H9 (cell line): ENCODE results near the gene HBS1L. TPM values are rescaled to one million over a fixed set of nuclear protein-coding genes. Genes with fewer than 3 reads are reported as not detected.

ENCODE experiments used
- DNase-seq: peaks from one replicate; pipeline ENCODE4 v3.0.0-alpha.2; 2017
- H2AFZ ChIP-seq: one replicate; pipeline ENCODE4 v1.6.1; 2013; ENCODE audit warnings: mild to moderate bottlenecking, low read length, control low read depth, moderate library complexity
- H2AK5ac ChIP-seq: 2 replicates; pipeline ENCODE4 v1.6.1; 2013; ENCODE audit warnings: low read length, control low read depth, mixed read lengths; ENCODE audit not compliant: insufficient read length
- H2BK120ac ChIP-seq: one replicate; pipeline ENCODE4 v1.6.1; 2013; ENCODE audit warnings: low read depth, mild to moderate bottlenecking, low read length, control low read depth, inconsistent platforms; ENCODE audit not compliant: poor library complexity, severe bottlenecking
- H2BK12ac ChIP-seq: 2 replicates; pipeline ENCODE4 v1.6.1; 2013; ENCODE audit warnings: low read length, control low read depth, mixed read lengths, low read depth; ENCODE audit not compliant: insufficient read length
- H2BK15ac ChIP-seq: 2 replicates; pipeline ENCODE4 v1.6.1; 2013; ENCODE audit warnings: low read depth, low read length, control low read depth
- H2BK20ac ChIP-seq: one replicate; pipeline ENCODE4 v1.6.1; 2013; ENCODE audit warnings: low read depth, mild to moderate bottlenecking, low read length, control low read depth, inconsistent platforms; ENCODE audit not compliant: poor library complexity, severe bottlenecking
- H2BK5ac ChIP-seq: 2 replicates; pipeline ENCODE4 v1.6.1; 2013; ENCODE audit warnings: low read length, control low read depth, mixed read lengths; ENCODE audit not compliant: insufficient read length
- H3K14ac ChIP-seq: 2 replicates; pipeline ENCODE4 v1.6.1; 2013; ENCODE audit warnings: low read length, control low read depth; ENCODE audit not compliant: insufficient read depth
- H3K18ac ChIP-seq: 2 replicates; pipeline ENCODE4 v1.6.1; 2013; ENCODE audit warnings: low read depth, mild to moderate bottlenecking, mixed read lengths, low read length, control low read depth; ENCODE audit not compliant: insufficient read length
- H3K23ac ChIP-seq: 2 replicates; pipeline ENCODE4 v1.6.1; 2013; ENCODE audit warnings: low read length, control low read depth, mixed read lengths, low read depth; ENCODE audit not compliant: insufficient read length
- H3K23me2 ChIP-seq: 2 replicates; pipeline ENCODE4 v1.6.1; 2013; ENCODE audit warnings: low read depth, mild to moderate bottlenecking, mixed read lengths, low read length, control low read depth; ENCODE audit not compliant: insufficient read length, poor library complexity, severe bottlenecking
- H3K27ac ChIP-seq: 2 replicates; pipeline ENCODE4 v1.5.1; 2013; ENCODE audit warnings: low read length, control low read depth, mixed read lengths, low read depth; ENCODE audit not compliant: insufficient read length
- H3K27me3 ChIP-seq: 2 replicates; pipeline ENCODE4 v1.6.1; 2013; ENCODE audit warnings: low read length, control low read depth, inconsistent platforms; ENCODE audit not compliant: insufficient read depth
- H3K4ac ChIP-seq: 2 replicates; pipeline ENCODE4 v1.6.1; 2013; ENCODE audit warnings: low read depth, mild to moderate bottlenecking, control low read depth, inconsistent platforms, low read length, moderate library complexity
- H3K4me1 ChIP-seq: 2 replicates; pipeline ENCODE4 v1.6.1; 2013; ENCODE audit warnings: low read length, control low read depth, inconsistent platforms; ENCODE audit not compliant: insufficient read depth
- H3K4me2 ChIP-seq: 2 replicates; pipeline ENCODE4 v1.6.1; 2013; ENCODE audit warnings: low read length, control low read depth, mixed read lengths; ENCODE audit not compliant: insufficient read length, insufficient read depth
- H3K56ac ChIP-seq: 2 replicates; pipeline ENCODE4 v1.6.1; 2013; ENCODE audit warnings: low read depth, mild to moderate bottlenecking, mixed read lengths, low read length, control low read depth; ENCODE audit not compliant: insufficient read length
- H3K79me1 ChIP-seq: 2 replicates; pipeline ENCODE4 v1.6.1; 2013; ENCODE audit warnings: low read depth, mild to moderate bottlenecking, moderate library complexity, low read length, control low read depth, inconsistent platforms; ENCODE audit not compliant: insufficient read depth, poor library complexity, severe bottlenecking
- H3K79me2 ChIP-seq: 2 replicates; pipeline ENCODE4 v1.6.1; 2013; ENCODE audit warnings: low read length, control low read depth, inconsistent platforms; ENCODE audit not compliant: insufficient read depth
- H3K9ac ChIP-seq: 2 replicates; pipeline ENCODE4 v1.6.1; 2013; ENCODE audit warnings: low read length, control low read depth, mixed read lengths; ENCODE audit not compliant: insufficient read length; ENCODE audit errors: extremely low read depth
- H3K9me3 ChIP-seq: one replicate; pipeline ENCODE4 v1.6.1; 2013; ENCODE audit warnings: low read depth, low read length, inconsistent platforms; ENCODE audit not compliant: control insufficient read depth
- H3T11ph ChIP-seq: one replicate; pipeline ENCODE4 v1.6.1; 2013; ENCODE audit warnings: mild to moderate bottlenecking, low read length, control low read depth, inconsistent platforms
- H4K20me1 ChIP-seq: one replicate; pipeline ENCODE4 v1.6.1; 2013; ENCODE audit not compliant: control insufficient read depth, insufficient read length, insufficient read depth
- H4K5ac ChIP-seq: 2 replicates; pipeline ENCODE4 v1.6.1; 2013; ENCODE audit warnings: low read depth, mild to moderate bottlenecking, mixed read lengths, low read length, control low read depth; ENCODE audit not compliant: insufficient read length
- H4K8ac ChIP-seq: replicated peaks from 2 replicates; pipeline ENCODE4 v1.6.1; 2013; ENCODE audit warnings: low read length, control low read depth, mixed read lengths, low read depth; ENCODE audit not compliant: insufficient read length
- H4K91ac ChIP-seq: 2 replicates; pipeline ENCODE4 v1.6.1; 2013; ENCODE audit warnings: low read depth, mild to moderate bottlenecking, moderate library complexity, mixed read lengths, low read length, control low read depth; ENCODE audit not compliant: insufficient read length
- H3K27ac Mint-ChIP-seq, 3 experiments: 2 replicates in 2 of 3; 3 replicates in 1 of 3; pipeline ENCODE4 v1.8.0; 2020 to 2021; ENCODE audit warnings: mixed read lengths in 3 of 3, mild to moderate bottlenecking in 1 of 3, moderate library complexity in 1 of 3
- H3K27me3 Mint-ChIP-seq: 2 replicates; pipeline ENCODE4 v1.8.0; 2021; ENCODE audit warnings: low read depth, mild to moderate bottlenecking, moderate library complexity, mixed read lengths
- H3K36me3 Mint-ChIP-seq, 3 experiments: 2 replicates in 2 of 3; 3 replicates in 1 of 3; pipeline ENCODE4 v1.8.0; 2020 to 2021; ENCODE audit warnings: low read depth in 3 of 3, mixed read lengths in 3 of 3; ENCODE audit not compliant: insufficient read depth in 1 of 3
- H3K4me1 Mint-ChIP-seq, 2 experiments: 2 replicates each; pipeline ENCODE4 v1.8.0; 2020; ENCODE audit warnings: mixed read lengths in 2 of 2
- H3K4me3 Mint-ChIP-seq, 2 experiments: 2 replicates in 1 of 2; 3 replicates in 1 of 2; pipeline ENCODE4 v1.8.0; 2020 to 2021; ENCODE audit warnings: mild to moderate bottlenecking in 2 of 2, mixed read lengths in 2 of 2, moderate library complexity in 1 of 2
- H3K9me3 Mint-ChIP-seq, 2 experiments: 2 replicates in 1 of 2; 3 replicates in 1 of 2; pipeline ENCODE4 v1.8.0; 2020; ENCODE audit warnings: mild to moderate bottlenecking in 2 of 2, mixed read lengths in 2 of 2, moderate library complexity in 1 of 2
- CTCF ChIP-seq: fragments of 200-600 bp; sonication (generic); conservative IDR thresholded peaks from 3 replicates; pipeline ENCODE4 v1.8.0; 2021; ENCODE audit warnings: antibody characterized with exemption, mild to moderate bottlenecking
- WGBS: extraction: QIAGEN DNeasy Blood & Tissue Kit; methylation state at CpG from one replicate; pipeline ENCODE4 v1.1.7; 2013; ENCODE audit warnings: missing lambda C conversion rate, low lambda C conversion rate, mixed read lengths; ENCODE audit not compliant: insufficient read length; ENCODE audit errors: extremely low coverage; 5-methylcytosine and 5-hydroxymethylcytosine counted together
- total RNA-seq: library from RNA; stranded (reverse); gene quantifications from 2 replicates; pipeline ENCODE4 v1.2.1, GENCODE V29; 2021

Gene HBS1L
- total RNA-seq, 1 experiment from 2014 or later = 110 TPM

- Histone ChIP-seq H3K79me1 (no peaks in the 10 kb centered on the region), H3K56ac (no peak overlapping the region), H4K91ac (no peak overlapping the region), H3K27ac (no peak overlapping the region), H3K23me2 (no peaks in the 10 kb centered on the region), H2BK5ac (no peak overlapping the region), H2BK15ac (no peak overlapping the region), H3K27me3 (no peaks in the 10 kb centered on the region), H3K18ac (no peak overlapping the region), H2AFZ (no peak overlapping the region), H3T11ph (no peak overlapping the region), H3K79me2 (no peaks in the 10 kb centered on the region), H3K4me2 (no peak overlapping the region), H3K23ac (no peak overlapping the region), H3K4me1 (no peaks in the 10 kb centered on the region), H3K9me3 (no peaks in the 10 kb centered on the region), H2BK120ac (no peak overlapping the region), H2BK12ac (no peak overlapping the region), H3K9ac (no peak overlapping the region), H3K4ac (no peak overlapping the region), H4K8ac (no peak overlapping the region), H2AK5ac (no peak overlapping the region), H2BK20ac (no peak overlapping the region), H4K20me1 (no peaks in the 10 kb centered on the region), H4K5ac (no peak overlapping the region), H3K14ac (no peak overlapping the region)
- DNase-seq = no peak
- WGBS = no CpG with 5 or more reads among the region's 1 CpG
- Mint-ChIP-seq H3K27ac (no peak overlapping the region), H3K9me3 (no peaks in the 10 kb centered on the region; a peak in 1 of 5 replicates), H3K4me1 (no peaks in the 10 kb centered on the region), H3K4me3 (no peak overlapping the region), H3K27me3 (no peaks in the 10 kb centered on the region), H3K36me3 (no peaks in the 10 kb centered on the region)
- no peak for TF ChIP-seq CTCF
Observed at GRCh38 chr6:134911547-134911946, 143.1 kb downstream of the HBS1L start.
